Activated naive CD8-positive, alpha-beta T cell treated with anti-CD3 and anti-CD28 coated beads, Interleukin-2, amount 50 U/mL, for 24 hours (primary cell): Measurements from ENCODE around the gene MYEOV.
A peak's percentile ranks its signal among the peaks of the same experiment; 100 is the strongest.

Experiments
- ATAC-seq: fragments of 150-1000 bp; cut with Tn5 transposase; one replicate; pipeline ENCODE4 v1.10.0; 2021
- DNase-seq: peaks from one replicate; pipeline ENCODE4 v3.0.0; 2021
- H3K27ac Mint-ChIP-seq: one replicate; pipeline ENCODE4 v1.8.0; 2021; ENCODE audit warnings: mild to moderate bottlenecking, mixed read lengths
- H3K27me3 Mint-ChIP-seq: one replicate; pipeline ENCODE4 v1.8.0; 2021; ENCODE audit warnings: mixed read lengths
- H3K36me3 Mint-ChIP-seq: one replicate; pipeline ENCODE4 v1.8.0; 2021; ENCODE audit warnings: low read depth, mixed read lengths
- H3K4me1 Mint-ChIP-seq: one replicate; pipeline ENCODE4 v1.8.0; 2021; ENCODE audit warnings: mixed read lengths
- H3K4me3 Mint-ChIP-seq: one replicate; pipeline ENCODE4 v1.8.0; 2021; ENCODE audit warnings: mild to moderate bottlenecking, moderate library complexity, mixed read lengths
- H3K9me3 Mint-ChIP-seq: one replicate; pipeline ENCODE4 v1.8.0; 2021; ENCODE audit warnings: mixed read lengths

Gene MYEOV

DNA sequence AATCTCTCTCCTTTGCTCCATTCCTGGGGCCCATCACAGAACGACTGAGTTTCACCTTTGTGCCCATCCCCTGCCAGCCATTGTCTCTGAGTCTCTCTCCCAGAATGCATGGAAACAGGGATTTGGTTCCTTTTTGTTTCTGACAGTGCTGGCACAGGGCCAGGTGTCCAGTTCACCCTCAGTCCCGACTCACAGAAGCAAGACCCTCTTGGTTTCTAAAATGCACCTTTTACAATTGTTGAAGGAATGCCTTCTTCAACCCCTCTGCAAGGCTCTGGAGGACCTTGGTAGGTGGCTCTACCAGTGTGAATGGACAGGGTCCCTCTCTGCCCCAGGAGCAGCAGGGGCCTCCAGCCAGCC, 5.1 kb upstream of the MYEOV start:
- Mint-ChIP-seq H3K36me3 (no peaks in the 10 kb centered on the region), H3K4me1 (peaks cover 4% of the 10 kb centered on the region), H3K9me3 (no peaks in the 10 kb centered on the region), H3K4me3 (no peak overlapping the region), H3K27me3 (peaks cover 4% of the 10 kb centered on the region), H3K27ac (no peak overlapping the region)
- DNase-seq (no peak), ATAC-seq (no peak)

DNA sequence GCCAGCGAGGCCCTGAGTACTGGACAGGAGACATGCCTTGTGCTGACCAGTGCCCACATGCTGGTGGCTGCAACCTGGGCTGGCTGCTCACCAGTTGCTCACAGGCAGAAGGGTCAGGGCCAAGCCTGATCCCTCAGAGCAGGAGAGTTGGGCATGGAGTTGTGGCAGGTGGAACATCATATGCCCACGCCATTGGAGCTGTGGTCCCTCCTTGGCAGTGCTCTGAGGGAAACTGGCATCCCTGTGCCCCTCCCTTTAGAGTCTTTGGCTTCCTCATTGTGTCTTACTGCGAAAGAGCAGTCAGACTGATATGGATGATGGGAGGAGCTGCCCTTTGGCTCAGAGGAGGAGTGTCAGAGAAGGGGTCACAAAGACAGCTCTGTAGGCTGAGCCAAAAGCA, 3.1 kb upstream of the MYEOV start:
- Mint-ChIP-seq H3K27ac (no peak overlapping the region), H3K36me3 (no peaks in the 10 kb centered on the region), H3K9me3 (no peaks in the 10 kb centered on the region), H3K4me1 (peaks cover 14% of the 10 kb centered on the region), H3K27me3 (no peaks in the 10 kb centered on the region), H3K4me3 (no peak overlapping the region)
- DNase-seq (no peak), ATAC-seq (no peak)

DNA sequence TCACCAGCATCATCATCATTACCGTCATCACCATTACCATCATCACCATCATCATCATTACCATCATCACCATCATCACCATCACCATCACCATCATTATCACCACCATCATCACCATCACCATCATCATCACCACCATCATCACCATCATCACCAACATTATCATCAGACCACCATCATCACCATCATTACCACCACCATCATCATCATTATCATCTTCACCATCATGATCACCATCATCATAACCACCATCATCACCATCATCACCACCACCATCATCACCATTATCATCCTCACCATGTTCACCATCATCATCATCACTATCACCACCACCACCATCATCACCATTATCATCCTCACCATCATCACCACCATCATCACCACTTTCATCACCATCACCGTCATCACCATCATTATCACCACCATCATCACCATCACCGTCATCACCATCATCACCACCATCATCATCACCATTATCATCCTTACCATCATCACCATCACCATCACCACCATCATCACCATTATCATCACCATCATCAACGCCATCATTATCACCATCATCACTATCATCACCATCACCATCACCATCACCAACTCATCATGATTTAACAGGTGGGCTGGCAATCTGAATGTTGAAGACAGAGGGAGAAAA, 2.4 kb upstream of the MYEOV start:
- H3K9me3 Mint-ChIP-seq: no peaks in the 10 kb centered on the region
- DNase-seq (no peak), ATAC-seq (no peak)
- no peaks in the 10 kb centered on the region for H3K27me3 Mint-ChIP-seq
- peaks cover 22% of the 10 kb centered on the region for H3K4me1 Mint-ChIP-seq
- no peaks in the 10 kb centered on the region for H3K36me3 Mint-ChIP-seq
- no peak overlapping the region for H3K27ac Mint-ChIP-seq
- H3K4me3 Mint-ChIP-seq: no peak overlapping the region

DNA sequence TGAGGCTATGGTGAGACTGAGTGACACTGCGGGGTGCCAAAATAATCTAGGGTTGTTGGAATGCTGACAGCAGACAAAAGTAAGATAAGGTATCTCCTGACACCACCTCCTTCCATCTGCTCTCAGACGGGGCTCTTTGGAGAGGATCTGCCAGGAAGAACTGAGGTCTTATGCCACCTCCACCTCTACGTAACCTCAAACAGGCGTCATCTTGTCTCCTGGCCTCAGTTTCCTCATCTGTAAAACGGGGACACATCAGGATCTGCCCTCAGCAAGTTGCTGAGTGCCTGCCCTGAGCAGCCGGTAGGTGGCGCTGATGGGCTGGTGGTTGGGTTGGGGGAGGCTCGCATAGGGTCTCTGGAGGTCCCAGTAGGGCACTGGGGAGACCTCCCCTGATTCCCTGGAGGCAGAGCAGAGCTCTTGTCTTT, 1.7 kb upstream of the MYEOV start:
- no peaks in the 10 kb centered on the region for H3K27me3 Mint-ChIP-seq
- no peak overlapping the region for H3K27ac Mint-ChIP-seq
- DNase-seq (peak; percentile 64), ATAC-seq (no peak)
- no peaks in the 10 kb centered on the region for H3K36me3 Mint-ChIP-seq
- no peak overlapping the region for H3K4me3 Mint-ChIP-seq
- H3K4me1 Mint-ChIP-seq: peaks cover 28% of the 10 kb centered on the region
- H3K9me3 Mint-ChIP-seq: no peaks in the 10 kb centered on the region

DNA sequence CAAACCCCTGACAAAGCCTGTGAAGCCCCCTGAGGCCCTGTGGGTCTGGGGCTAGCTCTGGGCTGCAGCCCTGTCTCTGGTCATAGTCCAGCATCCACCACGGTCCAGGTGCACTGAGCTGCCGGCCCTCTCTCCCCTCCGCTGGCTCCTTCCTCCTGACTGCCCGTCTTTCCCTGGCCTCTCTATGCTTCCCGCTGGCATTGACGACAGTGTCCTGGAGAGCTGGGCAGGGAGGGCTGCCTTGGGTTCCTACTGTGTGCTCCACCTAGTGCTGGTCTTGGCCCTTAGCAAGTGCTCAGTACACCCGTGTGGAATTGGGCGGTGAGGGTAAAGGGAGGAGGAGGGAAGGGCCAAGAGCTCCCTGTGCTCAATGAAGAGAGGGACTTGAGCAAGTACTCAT, 868 bp upstream of the MYEOV start:
- Mint-ChIP-seq H3K27ac (no peak overlapping the region), H3K4me1 (peaks cover 37% of the 10 kb centered on the region), H3K27me3 (peaks cover 2% of the 10 kb centered on the region), H3K9me3 (no peaks in the 10 kb centered on the region), H3K36me3 (no peaks in the 10 kb centered on the region), H3K4me3 (no peak overlapping the region)
- DNase-seq (no peak), ATAC-seq (no peak)

DNA sequence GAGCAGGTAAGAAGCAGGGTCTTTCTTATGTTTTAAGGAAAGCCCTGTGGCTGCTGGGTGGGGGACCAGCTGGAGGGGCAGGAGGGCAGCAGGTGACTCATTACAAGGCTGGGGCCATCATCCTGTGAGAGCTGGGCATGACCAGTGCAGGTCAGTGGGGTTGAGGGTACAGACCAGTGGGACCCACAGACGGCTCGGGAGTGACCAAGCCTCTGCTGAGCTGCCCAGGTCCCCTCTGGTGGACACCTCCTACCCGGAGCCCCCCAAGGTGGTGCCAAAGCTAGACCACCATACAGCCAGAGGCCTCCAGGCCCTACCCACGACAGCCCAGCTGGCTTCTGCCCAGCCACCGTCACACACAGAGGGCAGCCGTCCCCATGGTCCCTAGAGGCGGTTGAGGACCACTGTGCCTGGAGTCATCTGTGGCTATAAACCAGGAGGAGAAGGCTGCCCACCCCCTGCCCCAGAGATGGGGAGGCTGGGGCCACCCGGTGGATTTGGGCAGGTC, 670 bp downstream of the MYEOV start:
- ATAC-seq: no peak
- no peak for DNase-seq
- peaks cover 2% of the 10 kb centered on the region for H3K27me3 Mint-ChIP-seq
- H3K36me3 Mint-ChIP-seq: no peaks in the 10 kb centered on the region
- no peak overlapping the region for H3K27ac Mint-ChIP-seq
- H3K4me3 Mint-ChIP-seq: no peak overlapping the region
- peaks cover 52% of the 10 kb centered on the region for H3K4me1 Mint-ChIP-seq
- H3K9me3 Mint-ChIP-seq: no peaks in the 10 kb centered on the region

DNA sequence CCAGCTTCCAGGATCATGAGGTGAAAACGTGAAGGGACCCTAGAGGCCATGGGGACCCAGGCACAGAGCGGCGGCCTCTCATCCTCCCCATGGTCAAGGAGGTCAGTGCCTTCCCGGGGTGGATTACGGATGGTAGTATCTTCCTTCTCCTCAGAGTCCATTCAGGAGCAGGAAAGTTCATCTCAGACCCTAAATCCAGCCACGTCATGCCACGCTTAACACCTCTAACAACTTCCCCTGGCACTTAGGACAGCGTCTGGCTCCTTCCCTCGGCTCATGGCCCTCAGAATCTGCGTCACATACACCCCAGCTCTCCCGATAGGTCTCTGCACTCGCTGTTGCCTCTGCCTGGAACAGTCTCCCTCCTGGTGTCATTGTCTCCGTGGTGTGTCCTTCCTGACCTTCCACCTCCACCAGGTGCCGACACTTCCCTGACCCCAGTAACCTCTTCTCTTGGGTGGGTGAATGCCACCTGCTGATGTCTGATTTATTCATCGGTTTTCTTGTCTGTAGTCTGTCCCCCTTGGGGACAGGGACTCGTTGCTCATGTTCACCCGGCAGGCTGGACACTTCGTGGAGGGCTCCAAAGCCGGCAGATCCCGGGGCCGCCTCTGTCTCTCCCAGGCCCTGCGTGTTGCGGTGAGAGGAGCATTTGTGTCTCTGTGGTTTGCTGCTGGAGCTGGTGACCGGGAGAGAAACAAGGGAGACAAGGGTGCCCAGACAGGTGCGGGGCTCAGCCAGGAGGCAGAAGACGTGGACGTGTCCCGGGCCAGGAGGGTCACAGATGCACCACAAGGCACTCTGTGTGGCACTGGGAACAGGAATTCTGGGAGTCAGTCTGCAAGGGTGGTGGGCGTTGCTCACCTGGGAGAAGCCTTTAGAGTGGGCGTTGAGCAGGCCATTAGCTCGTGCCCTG, 1.4 kb downstream of the MYEOV start:
- Mint-ChIP-seq H3K9me3 (no peaks in the 10 kb centered on the region), H3K27me3 (peaks cover 2% of the 10 kb centered on the region), H3K4me3 (no peak overlapping the region), H3K36me3 (no peaks in the 10 kb centered on the region), H3K27ac (no peak overlapping the region), H3K4me1 (peaks cover 58% of the 10 kb centered on the region)
- ATAC-seq: no peak
- DNase-seq: no peak

DNA sequence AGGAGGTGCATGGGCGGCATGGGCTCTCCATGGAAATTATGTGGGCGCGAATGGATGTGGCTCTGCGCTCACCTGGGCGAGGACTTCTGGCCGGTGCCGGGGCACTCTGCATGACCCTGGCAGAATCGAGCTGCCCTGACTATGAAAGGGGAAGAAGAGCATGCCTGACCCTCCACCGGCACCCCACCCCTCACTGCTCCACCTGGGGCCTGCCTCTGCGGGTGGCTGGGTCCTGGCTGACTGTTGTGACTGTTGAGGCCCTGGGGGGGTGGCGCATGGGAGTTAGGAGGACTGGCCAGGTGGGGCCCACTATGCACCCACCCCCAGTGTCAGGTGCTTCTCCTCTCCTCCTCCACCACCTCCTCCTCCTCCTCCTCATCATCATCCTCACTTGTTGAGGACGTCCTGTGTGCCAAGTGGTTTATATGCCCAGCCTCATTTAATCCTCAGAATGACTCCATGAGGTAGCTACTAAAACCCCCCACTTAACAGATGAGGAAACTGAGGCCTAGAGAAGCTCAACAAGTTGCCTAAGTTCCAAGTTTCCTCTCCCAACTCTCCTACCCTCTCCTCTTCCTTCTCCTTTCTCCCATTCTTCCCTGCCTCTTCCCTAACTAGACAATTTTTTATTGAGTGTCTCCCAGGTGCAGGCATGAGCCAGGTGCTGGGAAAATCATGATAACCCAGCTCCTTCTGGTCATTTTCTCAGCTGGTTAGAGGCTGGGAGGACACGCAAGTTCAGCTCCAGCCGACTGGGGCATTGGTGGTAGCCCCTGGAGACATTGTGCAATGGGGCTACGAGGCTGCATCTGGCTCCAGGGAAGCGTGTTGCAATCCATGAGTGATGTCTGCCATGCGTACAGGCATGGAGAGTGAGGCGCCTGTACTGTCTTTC, 2.3 kb downstream of the MYEOV start:
- H3K27me3 Mint-ChIP-seq: peaks cover 4% of the 10 kb centered on the region
- no peaks in the 10 kb centered on the region for H3K9me3 Mint-ChIP-seq
- ATAC-seq (no peak), DNase-seq (no peak)
- H3K4me1 Mint-ChIP-seq: peaks cover 67% of the 10 kb centered on the region
- peak overlapping the region; percentile 26 for H3K4me3 Mint-ChIP-seq
- H3K36me3 Mint-ChIP-seq: no peaks in the 10 kb centered on the region
- no peak overlapping the region for H3K27ac Mint-ChIP-seq

DNA sequence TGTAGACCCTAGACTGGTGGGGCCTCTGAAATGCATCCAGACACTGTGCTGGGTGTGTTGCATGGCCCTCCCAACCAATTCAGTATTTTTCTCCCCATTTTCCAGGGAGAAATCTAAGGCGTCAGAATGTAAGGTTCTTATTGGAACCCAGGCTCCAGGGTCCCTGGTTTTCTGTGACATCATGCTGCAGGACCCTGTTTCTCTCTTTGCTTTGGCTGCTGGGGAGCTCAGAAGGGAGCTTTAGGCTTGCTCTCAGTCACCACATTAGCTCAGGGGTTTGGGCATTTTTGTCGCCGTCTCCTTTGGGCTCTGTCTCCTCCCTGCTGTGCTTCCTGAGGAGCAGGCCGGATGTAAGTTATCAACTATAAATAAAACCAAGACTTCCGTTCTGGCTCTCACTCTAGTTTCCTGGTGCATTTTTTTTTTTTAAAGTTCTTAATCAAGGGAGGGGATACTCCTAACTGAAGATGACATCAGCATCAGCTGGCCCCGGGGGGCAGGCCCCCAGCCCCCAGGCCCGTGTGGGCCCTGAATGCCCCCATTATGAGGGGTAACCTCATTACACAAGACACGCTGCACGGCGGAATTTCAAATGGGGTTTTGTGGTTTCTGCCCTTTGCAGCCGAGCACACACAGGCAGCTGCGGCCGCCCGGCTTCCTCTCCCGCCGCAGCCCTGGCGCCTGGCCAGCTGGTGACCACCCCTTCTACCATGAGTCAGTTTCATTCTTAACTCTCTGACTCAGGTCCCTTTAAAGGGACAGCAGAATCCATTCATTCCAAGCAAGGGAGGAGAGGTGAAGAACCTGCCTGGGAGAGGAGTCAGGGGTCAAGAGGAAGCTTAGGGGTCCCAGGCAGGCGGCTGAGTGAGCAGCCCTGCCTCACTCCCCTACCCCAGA, 3.2 kb downstream of the MYEOV start:
- peak; percentile 94 for DNase-seq
- H3K27ac Mint-ChIP-seq: peak overlapping the region; percentile 72
- peak overlapping the region; percentile 26 for H3K4me3 Mint-ChIP-seq
- peaks cover 76% of the 10 kb centered on the region for H3K4me1 Mint-ChIP-seq
- peaks cover 4% of the 10 kb centered on the region for H3K27me3 Mint-ChIP-seq
- no peaks in the 10 kb centered on the region for H3K36me3 Mint-ChIP-seq
- peak; percentile 62 for ATAC-seq
- H3K9me3 Mint-ChIP-seq: no peaks in the 10 kb centered on the region

DNA sequence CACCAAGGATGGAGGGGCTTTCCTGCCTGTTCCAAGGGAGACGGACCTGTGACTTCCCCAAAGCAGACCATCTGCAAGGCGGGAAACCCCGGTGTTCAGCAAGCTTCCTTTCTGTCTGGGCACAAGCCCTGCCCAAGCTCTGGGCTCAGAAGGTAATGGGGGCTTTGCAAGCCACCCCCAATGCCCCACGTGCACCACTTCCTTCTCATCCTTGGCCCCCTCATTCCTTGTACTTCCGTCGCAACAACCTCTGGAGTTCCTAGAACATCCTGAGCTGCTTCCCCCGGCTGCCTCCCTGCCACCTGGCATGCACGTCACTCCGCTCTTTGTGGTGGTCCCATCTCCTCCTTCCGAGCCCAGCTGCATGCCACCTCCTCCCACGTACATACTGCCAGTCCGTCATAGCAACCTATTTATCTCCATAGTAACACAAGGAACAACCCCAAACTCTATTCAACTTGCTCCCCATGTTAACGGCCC, 3.9 kb downstream of the MYEOV start:
- Mint-ChIP-seq H3K27ac (peak overlapping the region; percentile 72), H3K27me3 (peaks cover 4% of the 10 kb centered on the region), H3K4me3 (peak overlapping the region; percentile 26), H3K36me3 (no peaks in the 10 kb centered on the region), H3K9me3 (no peaks in the 10 kb centered on the region), H3K4me1 (peaks cover 81% of the 10 kb centered on the region)
- DNase-seq: peak; percentile 59
- peak; percentile 22 for ATAC-seq

DNA sequence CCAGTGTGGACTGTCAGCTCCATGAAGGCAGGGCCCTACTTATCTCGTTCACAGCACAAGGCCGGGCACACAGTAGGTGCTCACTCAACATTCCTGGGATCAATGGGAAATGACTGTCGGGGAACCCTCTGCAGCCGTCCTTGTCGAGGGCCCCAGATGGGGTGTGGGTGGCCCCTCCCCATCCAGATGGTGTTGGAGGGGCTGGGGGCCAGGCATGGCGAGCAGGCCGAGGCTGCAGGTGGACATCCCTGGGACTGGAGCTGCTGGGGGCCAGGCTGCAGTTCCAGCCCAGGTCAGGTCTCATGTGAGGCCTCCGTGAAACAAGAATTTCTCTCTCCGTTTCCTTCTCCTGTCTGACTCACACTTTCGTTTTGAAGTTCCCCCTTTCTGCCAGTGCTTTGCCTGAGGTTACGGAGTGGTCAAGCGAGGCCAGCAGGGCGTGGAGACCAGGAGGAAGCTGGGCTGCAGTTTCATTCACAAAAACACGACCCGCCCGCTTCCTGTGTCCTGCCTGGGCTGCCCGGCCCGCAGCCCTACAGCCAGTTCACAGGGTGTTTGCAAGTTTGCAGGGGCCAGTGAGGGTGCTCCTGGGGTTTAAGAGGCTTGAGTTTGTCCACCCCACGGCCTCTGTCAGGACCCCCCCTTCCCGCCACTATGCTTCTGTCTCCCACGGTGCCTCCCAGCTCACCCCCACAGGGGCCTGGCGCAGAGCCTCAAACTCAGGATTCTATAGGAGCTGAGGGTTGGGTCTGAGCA, 4.5 kb downstream of the MYEOV start:
- Mint-ChIP-seq H3K4me1 (peaks cover 81% of the 10 kb centered on the region), H3K4me3 (peak overlapping the region; percentile 26), H3K27me3 (peaks cover 4% of the 10 kb centered on the region), H3K9me3 (no peaks in the 10 kb centered on the region), H3K36me3 (no peaks in the 10 kb centered on the region), H3K27ac (peak overlapping the region; percentile 72)
- ATAC-seq: peak; percentile 13
- peak; percentile 38 for DNase-seq

DNA sequence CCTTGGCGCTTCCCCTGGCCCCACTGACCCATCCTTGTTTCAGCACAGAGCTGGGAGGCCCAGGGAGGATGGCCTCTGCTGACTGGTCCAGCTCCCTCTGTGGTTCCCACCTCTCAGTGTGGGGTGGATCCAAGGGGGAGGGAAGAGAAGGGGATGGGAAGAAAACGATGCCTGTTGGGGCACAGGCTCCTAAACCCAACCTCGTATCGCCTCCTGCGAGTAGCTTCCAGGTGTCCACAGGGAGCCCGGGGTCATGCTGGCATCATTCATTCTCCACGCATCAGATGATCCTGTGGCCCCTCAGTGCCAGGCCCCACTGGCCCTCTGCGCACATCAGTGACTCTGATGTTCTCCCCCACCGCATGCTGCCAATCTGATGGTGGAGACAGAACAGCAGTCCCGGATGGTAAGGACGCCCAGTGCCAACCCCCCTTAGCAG, 5.1 kb downstream of the MYEOV start:
- Mint-ChIP-seq H3K4me1 (peaks cover 77% of the 10 kb centered on the region), H3K27me3 (peaks cover 4% of the 10 kb centered on the region), H3K9me3 (no peaks in the 10 kb centered on the region), H3K27ac (no peak overlapping the region), H3K36me3 (no peaks in the 10 kb centered on the region), H3K4me3 (no peak overlapping the region)
- DNase-seq: no peak
- no peak for ATAC-seq

DNA sequence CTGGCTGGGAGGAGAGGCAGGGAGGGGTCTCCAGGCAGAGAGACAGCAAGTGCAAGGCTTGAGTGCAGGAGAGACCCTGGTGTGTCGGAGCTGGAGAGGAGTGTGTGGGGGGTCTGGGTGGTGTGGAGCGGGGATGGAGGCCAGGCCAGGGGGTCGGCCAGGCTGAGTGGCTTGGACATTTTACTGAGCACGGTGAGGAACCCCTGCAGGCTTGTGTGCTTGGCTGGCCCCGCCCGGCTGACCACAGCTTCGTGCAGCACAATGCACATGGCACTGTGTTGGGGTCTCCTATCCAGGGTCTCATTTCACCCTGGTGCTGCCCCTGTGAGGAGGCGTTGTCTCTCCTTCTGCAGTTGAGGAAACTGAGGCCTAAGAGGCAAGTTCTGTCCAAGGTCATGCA, 5.6 kb downstream of the MYEOV start:
- H3K36me3 Mint-ChIP-seq: no peaks in the 10 kb centered on the region

More for the DNA sequence above, 5.6 kb downstream of the MYEOV start:
- H3K4me1 Mint-ChIP-seq: peaks cover 75% of the 10 kb centered on the region
- peaks cover 4% of the 10 kb centered on the region for H3K27me3 Mint-ChIP-seq
- no peak overlapping the region for H3K4me3 Mint-ChIP-seq
- H3K27ac Mint-ChIP-seq: no peak overlapping the region
- DNase-seq (no peak), ATAC-seq (no peak)
- H3K9me3 Mint-ChIP-seq: no peaks in the 10 kb centered on the region
